Measurements from ENCODE around the gene ZNF586.
"Not testable (repeated sequence)": the region's sequence is repeated elsewhere in the genome, so short reads cannot be mapped to it uniquely, and the experiment has no call there.

Gene ZNF586

DNA sequence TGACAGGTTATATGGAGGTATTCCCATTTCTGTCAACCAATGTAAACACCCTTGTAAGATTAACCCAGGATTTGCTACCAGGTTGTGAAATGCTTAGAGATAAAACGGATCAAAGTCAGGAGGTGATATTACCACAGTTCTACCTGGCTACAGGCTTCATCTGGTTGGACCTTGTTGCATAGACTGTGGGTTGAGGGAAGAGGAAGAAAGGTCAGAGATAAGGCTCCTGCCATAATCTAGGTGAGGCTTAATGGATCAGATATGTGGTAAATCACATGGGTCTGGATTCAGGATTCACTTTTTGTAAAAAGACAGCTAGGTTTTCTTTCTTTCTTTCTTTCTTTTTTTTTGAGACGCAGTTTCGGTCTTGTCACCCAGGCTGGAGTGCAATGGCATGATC is 52.0 kb downstream of the ZNF586 start:
- in situ Hi-C loops (cut with MboI; ENCODE audit: low sequenced_read_pairs): not testable (repeated sequence)

DNA sequence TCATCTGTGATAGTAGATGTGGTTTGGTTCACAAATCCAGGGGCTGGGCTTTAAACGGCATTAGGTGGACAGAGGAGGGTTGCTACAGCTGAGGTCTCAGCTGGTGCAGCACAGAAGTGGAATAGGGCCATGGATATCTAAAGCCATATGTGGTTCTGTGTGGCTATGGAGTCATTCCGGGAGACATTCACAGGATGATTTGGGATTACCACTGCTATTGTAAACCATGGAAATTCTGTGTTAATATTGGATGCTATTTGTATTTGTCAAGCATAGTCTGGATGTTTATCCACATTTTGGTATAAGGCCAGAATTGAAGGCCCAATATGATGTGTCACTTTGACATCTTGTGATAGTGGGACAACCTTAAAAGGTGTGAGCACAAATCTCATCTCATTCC is 53.7 kb downstream of the ZNF586 start:
- in situ Hi-C loops (cut with MboI; ENCODE audit: low sequenced_read_pairs): not testable (repeated sequence)

GRCh38 chr19:57823608-57824007 is 54.1 kb downstream of the ZNF586 start:
- in situ Hi-C loops (cut with MboI; ENCODE audit: low sequenced_read_pairs): not testable (repeated sequence)

- in situ Hi-C loops (cut with MboI; ENCODE audit: low sequenced_read_pairs): no loop called here
These were observed 56.0 kb downstream of the ZNF586 start for GRCh38 chr19:57825511-57825910.

DNA sequence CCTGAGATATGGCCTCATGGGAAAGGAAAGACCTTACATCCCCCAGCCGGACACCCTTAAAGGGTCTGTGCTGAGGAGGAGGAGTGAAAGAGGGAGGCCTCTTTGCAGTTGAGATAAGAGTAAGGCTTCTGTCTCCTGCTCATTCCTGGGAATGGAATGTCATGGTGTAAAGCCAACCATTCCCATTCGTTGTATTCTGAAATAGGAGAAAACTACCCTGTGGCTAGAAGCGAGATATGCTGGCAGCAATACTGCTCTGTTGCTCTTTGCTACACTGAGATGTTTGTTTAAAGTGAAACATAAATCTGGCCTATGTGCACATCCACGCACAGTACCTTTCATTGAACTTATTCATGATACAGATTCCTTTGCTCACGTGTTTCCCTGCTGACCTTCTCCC is 59.8 kb downstream of the ZNF586 start:
- in situ Hi-C loops (cut with MboI; ENCODE audit: low sequenced_read_pairs): no loop called here

DNA sequence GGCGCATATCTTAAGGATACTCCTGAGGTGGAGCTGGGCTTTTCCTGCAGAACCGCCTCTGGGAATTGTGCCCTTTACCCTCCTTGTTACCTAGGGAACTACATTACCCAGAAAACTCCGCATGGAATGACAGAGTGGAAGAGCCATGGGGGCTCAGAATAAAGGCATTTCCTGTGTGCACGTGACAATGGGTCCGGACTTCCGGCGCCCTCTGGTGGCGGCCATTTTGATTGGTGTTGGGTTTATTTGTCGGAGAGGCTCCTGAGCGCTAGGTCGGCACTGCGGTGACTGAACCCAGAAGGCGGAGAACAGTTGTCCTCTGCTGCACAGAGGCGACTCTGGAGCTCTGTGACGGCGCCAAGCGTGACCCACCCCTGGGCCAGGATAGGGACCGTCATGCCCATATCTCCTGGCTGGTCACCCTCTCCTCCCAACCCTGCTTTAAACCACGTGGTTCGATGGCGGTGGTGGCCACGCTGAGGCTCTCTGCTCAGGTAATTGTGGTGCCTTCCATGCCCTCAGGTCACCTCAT is 60.7 kb downstream of the ZNF586 start, which contains the start of gene ZNF587B:
Gene ZNF587B, plus strand, starts transcription at position 229 of the 532 bp plus-strand sequence. Its CDS starts 230 bp downstream, at position 459.
- in situ Hi-C loops (cut with MboI; ENCODE audit: low sequenced_read_pairs): no loop called here

Data from HL-60/S4 treated with phorbol 12-myristate 13-acetate at 8.2 ng/mL for 4 days and 3 days (cell line).